Measurements from ENCODE around the gene FHOD3.
A peak's percentile ranks its signal among the peaks of the same experiment; 100 is the strongest.

The FHOD3 gene

DNA sequence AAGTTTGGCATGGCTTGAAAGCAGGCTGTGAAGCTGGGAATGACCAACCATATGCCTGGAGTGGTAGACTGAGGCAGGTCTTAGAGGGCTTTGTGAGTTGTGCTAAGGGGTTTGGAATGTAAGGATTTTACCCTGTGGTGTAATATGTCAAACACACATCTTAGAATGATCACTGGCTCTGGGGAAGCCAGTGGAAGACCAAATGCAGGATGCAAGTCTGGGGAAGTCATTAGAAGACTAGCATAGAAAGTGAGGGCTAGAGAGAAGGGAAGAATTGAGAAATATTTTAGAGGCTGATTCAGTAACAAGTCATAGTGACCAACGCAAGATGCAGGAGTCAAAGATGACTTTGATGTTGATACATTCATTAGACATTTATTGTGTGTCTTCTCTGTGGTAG, 3.5 kb upstream of the FHOD3 start:
- DNase-seq (ENCODE audit: low read depth): no peak
- no peak overlapping the region for H3K4me3 ChIP-seq (ENCODE audit: low read depth, low read length)
- TF ChIP-seq, protein P1, sequence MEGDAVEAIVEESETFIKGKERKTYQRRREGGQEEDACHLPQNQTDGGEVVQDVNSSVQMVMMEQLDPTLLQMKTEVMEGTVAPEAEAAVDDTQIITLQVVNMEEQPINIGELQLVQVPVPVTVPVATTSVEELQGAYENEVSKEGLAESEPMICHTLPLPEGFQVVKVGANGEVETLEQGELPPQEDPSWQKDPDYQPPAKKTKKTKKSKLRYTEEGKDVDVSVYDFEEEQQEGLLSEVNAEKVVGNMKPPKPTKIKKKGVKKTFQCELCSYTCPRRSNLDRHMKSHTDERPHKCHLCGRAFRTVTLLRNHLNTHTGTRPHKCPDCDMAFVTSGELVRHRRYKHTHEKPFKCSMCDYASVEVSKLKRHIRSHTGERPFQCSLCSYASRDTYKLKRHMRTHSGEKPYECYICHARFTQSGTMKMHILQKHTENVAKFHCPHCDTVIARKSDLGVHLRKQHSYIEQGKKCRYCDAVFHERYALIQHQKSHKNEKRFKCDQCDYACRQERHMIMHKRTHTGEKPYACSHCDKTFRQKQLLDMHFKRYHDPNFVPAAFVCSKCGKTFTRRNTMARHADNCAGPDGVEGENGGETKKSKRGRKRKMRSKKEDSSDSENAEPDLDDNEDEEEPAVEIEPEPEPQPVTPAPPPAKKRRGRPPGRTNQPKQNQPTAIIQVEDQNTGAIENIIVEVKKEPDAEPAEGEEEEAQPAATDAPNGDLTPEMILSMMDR (IDR thresholded peaks at IDR 0.05; ENCODE audit: insufficient read depth, low read depth, low read length, missing control alignments): no peak

DNA sequence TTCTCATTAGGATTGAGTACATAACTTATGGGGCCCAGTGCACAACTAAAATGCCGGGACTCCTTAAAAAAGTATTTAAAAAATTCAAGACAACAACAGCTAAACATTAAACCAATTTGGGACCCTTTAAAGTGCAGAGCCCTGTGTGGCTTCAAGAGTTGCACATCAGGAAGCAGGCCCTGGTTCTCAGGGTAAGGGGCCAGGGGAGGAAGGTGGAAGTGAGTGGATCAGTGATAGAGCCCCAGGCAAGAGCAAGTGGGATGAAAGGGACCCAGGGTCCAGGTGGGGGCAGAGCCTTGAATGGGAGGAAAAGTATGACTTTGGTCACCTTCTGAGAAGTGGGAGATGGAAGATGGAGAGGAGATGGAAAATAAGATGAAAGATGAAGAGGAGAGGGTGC, 2.3 kb upstream of the FHOD3 start:
- H3K4me3 ChIP-seq (ENCODE audit: low read depth, low read length): no peak overlapping the region
- DNase-seq (ENCODE audit: low read depth): no peak
- TF ChIP-seq, protein P1 (IDR thresholded peaks at IDR 0.05; ENCODE audit: insufficient read depth, low read depth, low read length, missing control alignments): no peak

DNA sequence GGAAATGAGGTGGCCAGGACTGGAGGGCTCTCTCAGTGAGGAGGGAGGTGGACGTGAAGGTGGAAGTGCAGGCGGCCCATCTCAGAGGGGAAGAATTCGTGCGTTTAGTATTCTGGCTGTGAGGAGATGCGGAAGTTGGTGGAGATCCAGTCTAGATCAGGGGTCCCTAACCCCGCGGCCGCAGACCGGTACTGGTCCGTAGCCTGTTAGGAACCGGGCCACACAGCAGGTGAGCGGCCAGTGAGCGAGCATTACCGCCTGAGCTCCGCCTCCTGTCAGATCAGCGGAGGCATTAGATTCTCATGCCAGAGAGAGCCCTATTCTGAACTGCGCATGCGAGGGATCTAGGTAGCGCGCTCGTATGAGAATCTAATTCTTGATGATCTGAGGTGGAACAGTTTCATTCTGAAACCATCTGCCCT, 1.6 kb upstream of the FHOD3 start:
- TF ChIP-seq, protein P1 (IDR thresholded peaks at IDR 0.05; ENCODE audit: insufficient read depth, low read depth, low read length, missing control alignments): no peak
- no peak for DNase-seq (ENCODE audit: low read depth)
- no peak overlapping the region for H3K4me3 ChIP-seq (ENCODE audit: low read depth, low read length)

DNA sequence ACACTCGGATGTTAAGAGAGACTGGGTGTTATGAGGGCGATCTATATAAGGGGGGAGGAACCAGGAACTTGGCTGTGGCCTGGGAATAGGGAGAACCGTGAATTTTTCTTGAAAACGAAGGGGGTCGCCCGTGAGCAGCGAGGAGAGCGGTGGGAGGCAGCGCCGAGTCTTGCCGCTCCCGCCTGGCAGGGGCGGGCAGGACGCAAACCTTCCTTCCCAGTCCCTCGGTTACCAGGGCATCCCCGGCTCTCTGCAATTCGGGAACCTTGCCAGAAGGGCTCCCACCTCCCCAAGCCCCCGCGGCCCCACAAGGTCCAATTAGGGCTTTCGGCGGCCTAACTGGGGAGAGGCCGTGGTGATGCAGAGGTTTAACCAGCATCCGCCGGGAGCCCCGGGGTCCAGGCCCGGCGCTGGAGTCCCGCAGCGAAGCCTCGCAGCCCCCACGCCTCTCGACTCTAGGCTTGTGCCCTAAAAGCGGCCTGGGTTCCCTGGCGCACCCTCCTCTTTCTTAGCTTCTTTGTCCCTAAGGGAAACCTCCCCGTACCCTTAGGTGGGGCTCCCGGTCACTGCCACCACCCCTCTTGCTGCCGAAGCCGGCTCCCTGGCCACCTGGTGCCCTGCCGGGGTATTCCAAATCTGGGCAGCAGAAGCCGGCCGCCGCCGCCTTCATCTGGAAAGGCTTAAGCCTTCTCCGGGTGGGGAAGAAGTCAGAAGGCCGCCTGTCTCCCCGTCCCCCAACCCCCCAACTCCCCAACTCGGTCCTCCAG, 680 bp upstream of the FHOD3 start:
- DNase-seq (ENCODE audit: low read depth): peak; percentile 68
- TF ChIP-seq, protein P1 (IDR thresholded peaks at IDR 0.05; ENCODE audit: insufficient read depth, low read depth, low read length, missing control alignments): peak; percentile 29
- H3K4me3 ChIP-seq (ENCODE audit: low read depth, low read length): peak overlapping the region; percentile 71

DNA sequence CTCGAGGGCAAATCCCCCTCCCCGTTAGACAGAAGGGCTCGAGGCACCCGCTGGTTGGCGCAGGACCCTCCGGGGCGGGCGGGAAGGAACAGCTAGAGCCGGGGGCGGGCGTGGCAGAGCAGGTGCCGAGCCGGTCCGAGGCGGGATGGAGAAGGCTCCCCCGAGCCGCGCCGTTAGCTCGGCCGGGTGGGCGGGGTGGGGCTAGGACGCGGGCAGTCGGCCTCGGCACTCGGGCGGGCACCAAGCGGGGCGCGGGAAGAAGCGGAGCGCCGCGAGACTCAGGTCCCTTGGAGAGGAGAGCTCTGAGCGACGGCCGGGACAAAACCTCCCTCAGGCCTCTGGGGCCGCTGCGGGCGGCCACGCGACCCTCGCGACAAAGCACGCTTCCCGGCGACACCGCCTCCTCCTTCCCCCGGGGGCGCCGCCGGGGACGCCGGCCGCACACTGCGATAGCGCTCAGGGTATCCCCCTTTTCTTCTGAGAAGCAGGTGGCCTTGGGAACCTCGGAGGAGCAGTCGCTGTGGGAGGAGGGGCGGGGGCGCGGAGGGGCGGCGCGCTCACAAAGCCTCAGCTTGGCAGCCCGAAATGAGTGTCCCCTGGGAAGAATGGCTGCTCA, 721 bp downstream of the FHOD3 start:
- H3K4me3 ChIP-seq (ENCODE audit: low read depth, low read length): peak overlapping the region; percentile 73
- TF ChIP-seq, protein P1 (IDR thresholded peaks at IDR 0.05; ENCODE audit: insufficient read depth, low read depth, low read length, missing control alignments): no peak
- peak; percentile 54 for DNase-seq (ENCODE audit: low read depth)

DNA sequence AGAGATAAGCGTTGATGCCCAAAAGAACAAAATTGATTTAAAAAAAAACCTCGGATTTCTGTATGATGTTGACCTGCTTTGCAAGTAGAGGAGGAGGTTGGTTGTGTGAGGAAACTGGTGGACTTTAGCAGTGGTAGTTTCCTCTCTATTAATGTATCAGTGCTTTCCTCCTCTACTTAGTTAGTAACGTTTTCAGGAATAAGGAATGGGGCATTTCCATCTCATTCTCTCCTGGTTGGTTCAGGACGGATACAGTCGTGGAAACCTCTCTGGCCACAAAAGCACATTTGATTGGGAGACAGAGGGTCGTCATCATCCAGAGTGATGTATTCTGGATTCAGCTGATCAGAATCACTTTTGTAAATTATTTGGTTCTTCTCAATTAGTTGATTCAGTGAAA, 1.5 kb downstream of the FHOD3 start:
- H3K4me3 ChIP-seq (ENCODE audit: low read depth, low read length): peak overlapping the region; percentile 73
- TF ChIP-seq, protein P1 (IDR thresholded peaks at IDR 0.05; ENCODE audit: insufficient read depth, low read depth, low read length, missing control alignments): no peak

More for the DNA sequence above, 1.5 kb downstream of the FHOD3 start:
- no peak for DNase-seq (ENCODE audit: low read depth)
